ENCODE data around the gene ITGA11.

GRCh38 chr15:68354923-68355322 lies 77.0 kb downstream of the ITGA11 start:
- TF ChIP-seq FOSL1 (CRISPR knock-in tag; IDR thresholded peaks at IDR 0.05; ENCODE audit: borderline replicate concordance), result no peak
- TF ChIP-seq ASH2L (IDR thresholded peaks at IDR 0.05; ENCODE audit: insufficient read length, low read depth, low read length), result no peak
- TF ChIP-seq RXRA (CRISPR knock-in tag; IDR thresholded peaks at IDR 0.05), result no peak
- TF ChIP-seq REST (IDR thresholded peaks at IDR 0.05; ENCODE audit: borderline replicate concordance in 1 of 2, low read depth in 1 of 2, low read length in 2 of 2), result no peak
- TF ChIP-seq SP1 (IDR thresholded peaks at IDR 0.05), result no peak
- no peak for TF ChIP-seq SP1 (CRISPR knock-in tag; IDR thresholded peaks at IDR 0.05)
- TF ChIP-seq ZNF883 (CRISPR knock-in tag; IDR thresholded peaks at IDR 0.05; ENCODE audit: not compliant biosample characterization), result no peak
- no peak for TF ChIP-seq CTCF (CRISPR knock-in tag; IDR thresholded peaks at IDR 0.05)
